Renal pelvis (tissue), 4 donors: ENCODE data around the gene AMZ1. TPM values are rescaled to one million over a fixed set of nuclear protein-coding genes. Genes with fewer than 3 reads are reported as not detected.

Experiments used
- DNase-seq: peaks from one replicate; pipeline ENCODE4 v3.0.0-alpha.2; 2013
- polyA plus RNA-seq, 3 donors: library from polyadenylated mRNA; unstranded; fragments of 120-200 nt; gene quantifications; one replicate each; pipeline ENCODE4 v1.2.1, GENCODE V29; 2013; ENCODE audit not compliant: insufficient read length in 3 of 3

The AMZ1 gene
- polyA plus RNA-seq, 3 donors: 0.21 to 0.43 (median 0.43) TPM

- DNase-seq: no peak
Observed at GRCh38 chr7:2750004-2750407, 62.0 kb downstream of the AMZ1 start.

- DNase-seq: no peak
Observed at GRCh38 chr7:2751086-2751485, 63.1 kb downstream of the AMZ1 start.

GRCh38 chr7:2753148-2753547, 65.1 kb downstream of the AMZ1 start:
- no peak for DNase-seq

GRCh38 chr7:2754086-2754485, 66.1 kb downstream of the AMZ1 start:
- no peak for DNase-seq

GRCh38 chr7:2754912-2755311, 66.9 kb downstream of the AMZ1 start:
- DNase-seq: no peak

GRCh38 chr7:2755531-2755930, 67.5 kb downstream of the AMZ1 start:
- DNase-seq: no peak

GRCh38 chr7:2757361-2757903, 69.4 kb downstream of the AMZ1 start:
- DNase-seq: no peak

GRCh38 chr7:2757904-2758672, 70.1 kb downstream of the AMZ1 start:
- no peak for DNase-seq

- no peak for DNase-seq
Observed at GRCh38 chr7:2758673-2759616, 70.9 kb downstream of the AMZ1 start.

GRCh38 chr7:2759736-2760097, 71.7 kb downstream of the AMZ1 start:
- DNase-seq: no peak

- DNase-seq: peak; percentile 49
Observed at GRCh38 chr7:2760098-2760889, 72.3 kb downstream of the AMZ1 start.

GRCh38 chr7:2761131-2761624, 73.2 kb downstream of the AMZ1 start:
- no peak for DNase-seq

- DNase-seq: no peak
Observed at GRCh38 chr7:2761801-2762497, 73.9 kb downstream of the AMZ1 start.

GRCh38 chr7:2763597-2763996, 75.6 kb downstream of the AMZ1 start:
- peak; percentile 24 for DNase-seq

GRCh38 chr7:2764621-2765020, 76.6 kb downstream of the AMZ1 start:
- no peak for DNase-seq

Other genes with a start within 250 kb of the AMZ1 start
- under 1 TPM in 2 of 3 donors, not detected in 1; 0.31 to 0.36 TPM for gene GRIFIN, start 211.8 kb upstream of the AMZ1 start, polyA plus RNA-seq
- 10 to 100 TPM; 37.7 to 40.2 (median 40.0) TPM for gene LFNG, start 168.4 kb upstream of the AMZ1 start, polyA plus RNA-seq
- gene BRAT1, start 132.7 kb upstream of the AMZ1 start, polyA plus RNA-seq: 10 to 100 TPM; 30.2 to 42.4 (median 40.8) TPM
- 10 to 100 TPM; 22.3 to 28.8 (median 26.4) TPM for gene IQCE, start 129.2 kb upstream of the AMZ1 start, polyA plus RNA-seq
- gene TTYH3, start 56.2 kb upstream of the AMZ1 start, polyA plus RNA-seq: 100 to 1,000 TPM; 114 to 152 (median 138) TPM
- 10 to 100 TPM; 36.6 to 45.7 (median 45.6) TPM for gene GNA12, start 156.1 kb downstream of the AMZ1 start, polyA plus RNA-seq